A673 (cell line): ENCODE data around the gene WDR7.

Source experiments
- EZH2 ChIP-seq: fragments of 200-600 bp; sonication (generic); IDR thresholded peaks from 2 replicates; pipeline ENCODE4 v1.6.1; 2017; ENCODE audit warnings: borderline replicate concordance, low read depth, mild to moderate bottlenecking, mixed read lengths, antibody characterized with exemption, low read length; ENCODE audit not compliant: poor library complexity, severe bottlenecking
- TF ChIP-seq, protein P1 (sequence below): fragments of 300-800, 200-600 bp; sonication (generic); conservative IDR thresholded peaks from 2 replicates; pipeline ENCODE4 v1.5.1; 2017; ENCODE audit warnings: low read depth, mild to moderate bottlenecking, antibody characterized with exemption, low read length, moderate library complexity, mixed read lengths

DNA sequence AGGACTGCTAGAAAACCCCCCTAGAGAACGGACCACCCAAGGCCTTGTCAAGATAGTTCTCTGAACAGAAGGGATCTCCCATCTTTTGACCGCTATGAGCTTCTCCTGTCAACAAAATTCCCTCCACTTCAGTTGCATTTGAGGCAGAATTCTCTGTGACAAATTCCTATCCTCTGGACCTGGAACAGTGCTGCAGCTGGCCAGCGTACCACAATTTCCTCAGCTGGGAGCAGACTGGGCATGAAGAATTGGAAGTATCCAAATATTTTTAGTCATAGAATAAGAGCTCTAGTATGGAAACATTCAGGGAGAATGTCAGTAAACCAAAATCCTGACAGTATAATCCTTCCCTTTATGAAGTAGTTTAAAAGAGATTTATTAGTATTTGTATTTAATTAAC is 348.7 kb downstream of the WDR7 start:
- no peak for TF ChIP-seq EZH2
- TF ChIP-seq, protein P1, sequence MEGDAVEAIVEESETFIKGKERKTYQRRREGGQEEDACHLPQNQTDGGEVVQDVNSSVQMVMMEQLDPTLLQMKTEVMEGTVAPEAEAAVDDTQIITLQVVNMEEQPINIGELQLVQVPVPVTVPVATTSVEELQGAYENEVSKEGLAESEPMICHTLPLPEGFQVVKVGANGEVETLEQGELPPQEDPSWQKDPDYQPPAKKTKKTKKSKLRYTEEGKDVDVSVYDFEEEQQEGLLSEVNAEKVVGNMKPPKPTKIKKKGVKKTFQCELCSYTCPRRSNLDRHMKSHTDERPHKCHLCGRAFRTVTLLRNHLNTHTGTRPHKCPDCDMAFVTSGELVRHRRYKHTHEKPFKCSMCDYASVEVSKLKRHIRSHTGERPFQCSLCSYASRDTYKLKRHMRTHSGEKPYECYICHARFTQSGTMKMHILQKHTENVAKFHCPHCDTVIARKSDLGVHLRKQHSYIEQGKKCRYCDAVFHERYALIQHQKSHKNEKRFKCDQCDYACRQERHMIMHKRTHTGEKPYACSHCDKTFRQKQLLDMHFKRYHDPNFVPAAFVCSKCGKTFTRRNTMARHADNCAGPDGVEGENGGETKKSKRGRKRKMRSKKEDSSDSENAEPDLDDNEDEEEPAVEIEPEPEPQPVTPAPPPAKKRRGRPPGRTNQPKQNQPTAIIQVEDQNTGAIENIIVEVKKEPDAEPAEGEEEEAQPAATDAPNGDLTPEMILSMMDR: no peak
